IMR-90 (cell line): ENCODE measurements around the gene GNB2.

Experiments used
- BHLHE40 ChIP-seq: fragments of 150-350 bp; IDR thresholded peaks from 2 replicates; pipeline ENCODE4 v1.6.1; 2016; ENCODE audit warnings: mild to moderate bottlenecking, low read depth, low read length
- CHD1 ChIP-seq: IDR thresholded peaks from 2 replicates; pipeline ENCODE4 v1.6.1; 2012; ENCODE audit warnings: low read depth, low read length, improper control_type of control experiment
- CTCF ChIP-seq: conservative IDR thresholded peaks from 2 replicates; pipeline ENCODE4 v1.5.1; 2012; ENCODE audit warnings: mild to moderate bottlenecking, low read depth, low read length, improper control_type of control experiment
- ELK1 ChIP-seq: fragments of 150-350 bp; IDR thresholded peaks from 2 replicates; pipeline ENCODE4 v1.6.1; 2016; ENCODE audit warnings: low read depth, mild to moderate bottlenecking, low read length, moderate library complexity, borderline replicate concordance
- MAFK ChIP-seq: IDR thresholded peaks from 2 replicates; pipeline ENCODE4 v1.6.1; 2012; ENCODE audit warnings: low read depth, low read length, improper control_type of control experiment
- MAZ ChIP-seq: IDR thresholded peaks from 2 replicates; pipeline ENCODE4 v1.6.1; 2012; ENCODE audit warnings: low read depth, mild to moderate bottlenecking, low read length, improper control_type of control experiment, moderate library complexity, borderline replicate concordance
- MXI1 ChIP-seq: IDR thresholded peaks from 2 replicates; pipeline ENCODE4 v1.6.1; 2012; ENCODE audit warnings: low read depth, mild to moderate bottlenecking, low read length, moderate library complexity, borderline replicate concordance
- POLR2A ChIP-seq: IDR thresholded peaks from 2 replicates; pipeline ENCODE4 v1.6.1; 2012; ENCODE audit warnings: mild to moderate bottlenecking, low read depth, low read length
- RAD21 ChIP-seq: IDR thresholded peaks from 2 replicates; pipeline ENCODE4 v1.6.1; 2012; ENCODE audit warnings: low read length, improper control_type of control experiment
- RCOR1 ChIP-seq: IDR thresholded peaks from 2 replicates; pipeline ENCODE4 v1.6.1; 2012; ENCODE audit warnings: mild to moderate bottlenecking, low read length, improper control_type of control experiment; ENCODE audit not compliant: insufficient replicate concordance
- RFX5 ChIP-seq: IDR thresholded peaks from 2 replicates; pipeline ENCODE4 v1.8.0; 2012; ENCODE audit warnings: low read depth, mild to moderate bottlenecking, low read length, moderate library complexity
- SMC3 ChIP-seq: fragments of 150-350 bp; IDR thresholded peaks from 2 replicates; pipeline ENCODE4 v1.6.1; 2016; ENCODE audit warnings: low read depth, mild to moderate bottlenecking, antibody characterized with exemption, low read length, moderate library complexity
- USF2 ChIP-seq: fragments of 150-350 bp; IDR thresholded peaks from 2 replicates; pipeline ENCODE4 v1.6.1; 2017; ENCODE audit warnings: mild to moderate bottlenecking, antibody characterized with exemption, low read length, low read depth

- TF ChIP-seq CTCF (no peak), SMC3 (no peak), MAFK (no peak), POLR2A (no peak), CHD1 (no peak), RFX5 (no peak), BHLHE40 (no peak), ELK1 (no peak), USF2 (no peak), MXI1 (no peak), RAD21 (no peak), MAZ (no peak), RCOR1 (no peak)
Observed at GRCh38 chr7:100692578-100692961, 19.0 kb downstream of the GNB2 start.
